ENCODE data around the gene DLG2. TPM values are rescaled to one million over a fixed set of nuclear protein-coding genes. Genes with fewer than 3 reads are reported as not detected.

Gene DLG2
- total and polyA plus RNA-seq, 2 of the 8 experiments (the other 6 are each of a cell fraction or from before 2014, with no cell fraction given), result 1.7 to 14.3 TPM

DNA sequence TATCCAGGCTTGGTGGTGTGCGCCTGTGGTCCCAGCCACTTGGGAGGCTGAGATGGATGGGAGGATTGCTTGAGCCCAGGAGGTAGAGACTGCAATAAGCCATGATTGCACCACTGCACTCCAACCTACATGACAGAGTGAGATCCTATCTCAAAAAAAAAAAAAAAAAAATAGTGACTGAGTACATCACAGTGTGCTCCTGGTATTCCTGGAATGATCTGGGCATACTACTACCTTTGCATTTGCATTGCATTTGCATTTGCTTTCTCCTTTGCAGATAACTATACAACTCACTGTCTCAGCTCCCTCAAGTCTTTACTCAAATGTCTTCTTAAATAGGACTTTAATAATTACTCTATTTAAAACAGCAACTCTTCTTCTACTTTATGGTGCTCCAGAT, 51.8 kb downstream of the DLG2 start:
- Histone ChIP-seq H2AK5ac (ENCODE audit: low read depth, low read length) (no peak overlapping the region), H4K5ac (ENCODE audit: insufficient read length, low read depth, low read length) (no peak overlapping the region), H3K9ac (replicated peaks in 1 of 4; ENCODE audit: extremely low read depth in 1 of 4, low read depth in 3 of 4, low read length in 3 of 4) (no peak overlapping the region), H3K79me2 (ENCODE audit: control insufficient read depth in 1 of 2, insufficient read depth in 2 of 2, low read length in 2 of 2) (no peaks in the 10 kb centered on the region), H2BK120ac (replicated peaks; ENCODE audit: low read depth, low read length) (no peak overlapping the region), H3K14ac (ENCODE audit: insufficient read length) (no peak overlapping the region), H3K36me3 (ENCODE audit: control insufficient read depth in 2 of 4, insufficient read depth in 4 of 4, low read length in 3 of 4) (no peaks in the 10 kb centered on the region), H3K27me3 (replicated peaks in 1 of 4; ENCODE audit: control insufficient read depth in 3 of 4, extremely low read depth in 1 of 4, insufficient read depth in 3 of 4, low read length in 3 of 4) (no peaks in the 10 kb centered on the region), H3K27ac (ENCODE audit: low read depth, low read length) (no peak overlapping the region), H3K4me3 (ENCODE audit: extremely low read depth in 1 of 4, insufficient read depth in 2 of 4, low read depth in 3 of 4, low read length in 4 of 4) (no peak overlapping the region), H2AFZ (ENCODE audit: low read length) (no peak overlapping the region), H4K20me1 (replicated peaks in 1 of 2; ENCODE audit: control insufficient read depth in 1 of 2, insufficient read depth in 2 of 2, low read length in 2 of 2) (no peaks in the 10 kb centered on the region), H3K4ac (replicated peaks; ENCODE audit: insufficient read length, low read depth, low read length) (no peak overlapping the region), H2BK15ac (ENCODE audit: low read length) (no peak overlapping the region), H3K56ac (replicated peaks; ENCODE audit: insufficient read length, low read depth, low read length) (no peak overlapping the region), H3K4me2 (ENCODE audit: insufficient read depth in 1 of 2, low read depth in 2 of 2, low read length in 2 of 2) (no peak overlapping the region), H3K9me3 (ENCODE audit: insufficient read depth in 2 of 2, low read depth in 1 of 2, low read length in 1 of 2) (peaks cover 7% of the 10 kb centered on the region in 2 experiments; a peak in 2 of 4 replicates), H3K23ac (ENCODE audit: insufficient read length) (no peak overlapping the region), H2BK5ac (ENCODE audit: low read depth, low read length) (no peak overlapping the region), H3K79me1 (ENCODE audit: low read depth, low read length) (no peaks in the 10 kb centered on the region), H3K23me2 (ENCODE audit: low read depth, low read length) (peaks cover 2% of the 10 kb centered on the region; the same call in 1 of the 2 replicates), H3K4me1 (replicated peaks in 1 of 4; ENCODE audit: control insufficient read depth in 3 of 4, insufficient read depth in 4 of 4, low read length in 3 of 4) (peaks cover 0 to 2% (median 0%) of the 10 kb centered on the region in 4 experiments; a peak in 2 of 7 replicates), H4K91ac (replicated peaks; ENCODE audit: insufficient read length, low read length) (no peak overlapping the region), H2BK20ac (ENCODE audit: low read length) (no peak overlapping the region), H2BK12ac (ENCODE audit: low read depth, low read length) (0 out of 2 replicates have a peak overlapping the region, but pooled peaks have one; percentile 65), H4K8ac (ENCODE audit: extremely low read depth, insufficient read depth, low read length) (no peak overlapping the region), H3K18ac (ENCODE audit: extremely low read depth, low read length) (no peak overlapping the region)
- FAIRE-seq (no peak), DNase-seq (ENCODE audit: low read depth in 1 of 2, low spot score in 2 of 2) (no peak)
- CTCF ChIA-PET (ENCODE audit: partially characterized antibody), result no interaction called here
- POLR2A ChIA-PET (ENCODE audit: partially characterized antibody), result no interaction called here
- TF ChIP-seq SP1 (IDR thresholded peaks at IDR 0.05; ENCODE audit: low read depth, low read length) (no peak), TEAD4 (IDR thresholded peaks at IDR 0.05; ENCODE audit: low read depth, low read length) (peak; percentile 82)
- WGBS, 2 experiments (ENCODE audit: extremely low coverage in 1 of 2, insufficient coverage in 1 of 2, insufficient read length in 1 of 2, insufficient replicate concordance in 2 of 2, low coverage in 1 of 2, low lambda C conversion rate in 2 of 2, missing lambda C conversion rate in 1 of 2), result 91% methylated on average over 1 of the region's 1 CpG; no CpG with 5 or more reads in 1 of the 2 experiments
